GM11168 (cell line): ENCODE measurements around the gene GLTP.

Experiments used
- in situ Hi-C: fragments of 300-500 bp; cut with MboI; formaldehyde crosslinking; loops from one replicate; pipeline ENCODE4 v1.12.0; 2022; ENCODE audit warnings: low sequenced_read_pairs; ENCODE audit not compliant: unreplicated experiment

Gene GLTP

GRCh38 chr12:109847142-109847735, 33.1 kb downstream of the GLTP start:
- in situ Hi-C loops = no loop called here

DNA sequence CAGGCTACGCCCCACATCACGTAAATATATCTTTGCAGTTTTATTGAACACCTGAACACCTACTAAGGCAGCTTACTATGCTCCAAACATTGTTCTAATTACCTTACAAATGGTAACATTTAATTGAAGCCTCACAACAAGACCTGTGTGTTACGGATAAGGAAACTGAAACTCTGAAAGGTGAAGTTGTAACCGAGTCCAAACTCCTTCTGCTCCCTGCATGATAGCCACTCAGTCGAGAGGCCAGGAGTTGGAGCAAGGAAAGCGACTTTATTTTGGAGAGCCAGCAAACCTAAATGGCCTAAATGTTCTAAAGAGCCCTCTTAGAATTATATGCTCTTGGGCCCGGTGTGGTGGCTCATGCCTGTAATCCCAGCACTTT, 34.5 kb downstream of the GLTP start:
- in situ Hi-C loops = no loop called here

DNA sequence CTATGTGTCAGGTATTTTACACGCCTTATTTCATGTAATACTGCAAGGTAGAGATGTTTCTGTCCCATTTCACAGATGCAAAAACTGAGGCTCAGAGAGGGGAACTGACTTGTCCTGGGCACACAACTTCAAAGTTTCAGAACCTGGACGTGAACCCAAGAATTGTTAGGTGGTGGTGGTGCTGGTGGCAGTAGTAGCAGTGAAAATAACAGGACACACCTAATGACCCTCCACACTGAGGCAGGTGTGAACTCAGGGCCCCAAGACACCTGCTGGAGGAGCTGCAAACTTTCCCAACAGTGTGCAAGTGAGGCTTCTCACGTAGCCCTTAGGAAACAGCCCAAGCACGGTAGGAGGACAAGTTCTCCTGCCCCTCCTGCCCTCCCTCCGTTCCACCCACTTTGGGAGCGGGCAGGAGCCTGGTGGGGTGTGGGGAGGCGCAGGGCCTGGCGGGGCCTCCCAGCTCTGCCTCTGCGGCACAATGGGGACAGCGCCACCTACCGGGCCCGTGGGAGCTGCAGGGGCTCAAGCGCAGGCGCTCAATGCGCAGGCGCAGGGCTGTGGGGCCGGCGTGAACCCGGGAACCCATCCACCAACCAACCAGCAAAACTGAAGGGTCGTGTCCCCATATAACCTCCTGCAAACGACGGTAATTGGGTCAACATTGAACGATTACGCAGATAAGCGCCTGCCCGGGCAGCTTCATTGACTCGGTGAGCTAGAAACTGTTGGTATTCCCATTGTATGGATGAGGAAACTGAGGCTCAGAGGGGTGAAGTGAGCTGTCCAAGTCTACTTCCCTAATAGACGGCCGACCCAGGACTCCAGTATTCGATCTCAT, 35.1 kb downstream of the GLTP start:
- in situ Hi-C loops = no loop called here

GRCh38 chr12:109844091-109844490, 36.2 kb downstream of the GLTP start:
- in situ Hi-C loops = no loop called here

GRCh38 chr12:109842021-109842420, 38.3 kb downstream of the GLTP start:
- in situ Hi-C loops = no loop called here

DNA sequence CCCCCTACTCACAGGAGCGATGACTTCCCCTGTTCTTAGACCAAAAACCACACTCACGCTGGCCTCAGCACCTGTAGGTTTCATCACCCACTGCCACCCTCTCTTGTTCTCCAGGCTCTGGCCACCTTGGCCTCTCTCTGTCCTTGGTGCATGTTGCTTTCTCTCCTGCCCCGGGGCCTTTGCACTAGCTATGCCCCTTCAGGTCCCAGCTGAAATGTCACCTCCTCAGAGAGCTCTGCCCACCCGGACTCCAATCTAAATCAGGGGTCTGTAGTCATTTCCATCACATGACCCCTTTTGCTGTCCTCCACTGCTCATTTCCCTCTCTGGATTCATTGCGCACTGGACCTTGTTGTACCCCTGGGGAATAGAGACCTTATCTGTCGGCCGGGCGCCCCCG, 39.0 kb downstream of the GLTP start:
- in situ Hi-C loops = no loop called here

- in situ Hi-C loops = no loop called here
Observed at GRCh38 chr12:109840305-109841074, 39.9 kb downstream of the GLTP start.

- in situ Hi-C loops = no loop called here
Observed at GRCh38 chr12:109839444-109839843, 40.9 kb downstream of the GLTP start.

GRCh38 chr12:109836916-109837315, 43.4 kb downstream of the GLTP start:
- in situ Hi-C loops = no loop called here

DNA sequence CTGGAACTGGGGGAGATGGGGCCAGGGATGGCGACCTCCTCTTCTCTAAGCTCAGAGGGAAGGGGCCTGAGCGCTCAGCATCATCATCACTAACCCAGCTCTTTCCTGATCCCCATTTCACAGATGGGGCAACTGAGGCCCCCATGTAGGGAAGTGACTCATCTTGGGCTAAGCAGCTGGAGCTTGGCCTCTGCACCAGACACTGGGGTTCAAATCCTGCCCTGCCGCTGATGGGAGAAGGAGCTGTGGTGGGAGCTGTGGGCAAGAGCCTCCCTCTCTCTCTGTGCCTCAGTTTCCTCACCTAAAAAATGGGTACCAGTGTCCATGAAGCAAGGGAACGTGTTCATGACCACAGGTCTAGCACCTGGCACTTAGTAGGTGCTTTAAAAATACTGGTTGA, 44.5 kb downstream of the GLTP start:
- in situ Hi-C loops = no loop called here

GRCh38 chr12:109833307-109834189, 46.8 kb downstream of the GLTP start, which contains the start of gene TRPV4:
TRPV4 (minus strand) TSS chr12:109833398; CDS start chr12:109814796, 18,602 bp downstream.
- in situ Hi-C loops = no loop called here

DNA sequence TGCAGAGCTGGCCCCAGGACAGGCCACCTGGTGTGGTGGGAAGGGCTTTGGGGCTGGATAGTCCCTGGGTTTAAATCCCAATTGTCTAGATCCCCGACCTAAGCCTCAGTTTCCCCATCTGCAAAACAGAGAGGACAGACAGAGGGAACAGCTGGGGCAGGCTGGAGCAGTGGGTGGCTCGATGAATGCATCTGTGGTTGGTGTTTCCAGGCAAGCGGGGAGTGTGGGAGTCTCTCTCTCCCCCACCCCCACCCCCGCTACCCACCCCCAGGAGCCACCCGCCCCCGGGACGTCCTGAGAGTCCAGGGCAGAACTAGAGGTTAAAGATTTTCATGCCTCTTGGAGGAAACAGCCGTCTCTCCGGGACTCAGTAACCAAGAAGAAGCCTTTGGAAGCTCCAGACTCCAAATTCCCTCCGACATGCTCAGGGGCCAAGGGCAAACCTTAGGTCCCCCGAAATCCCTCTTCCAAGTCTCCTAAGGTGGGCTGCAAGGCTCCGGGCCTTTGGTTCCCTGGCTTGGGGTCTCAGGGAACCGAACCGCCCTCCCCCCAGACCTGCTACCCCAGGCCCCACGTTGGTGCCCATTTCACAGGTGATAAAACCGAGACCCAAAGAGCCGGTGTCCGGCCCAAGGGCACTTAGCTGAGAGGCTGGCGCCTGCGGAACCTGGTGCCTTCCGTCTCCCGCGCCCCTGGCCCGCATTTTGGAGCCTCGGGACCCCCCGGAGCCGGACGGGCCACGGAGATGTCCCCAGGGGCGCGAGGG, 47.6 kb downstream of the GLTP start:
- in situ Hi-C loops = no loop called here

GRCh38 chr12:109831929-109832328, 48.4 kb downstream of the GLTP start:
- in situ Hi-C loops = no loop called here

- in situ Hi-C loops = no loop called here
Observed at GRCh38 chr12:109831365-109831764, 49.0 kb downstream of the GLTP start.

GRCh38 chr12:109830718-109831117, 49.6 kb downstream of the GLTP start:
- in situ Hi-C loops = no loop called here

GRCh38 chr12:109830267-109830666, 50.1 kb downstream of the GLTP start:
- in situ Hi-C loops = no loop called here

- in situ Hi-C loops = no loop called here
Observed at GRCh38 chr12:109829667-109830066, 50.7 kb downstream of the GLTP start.

DNA sequence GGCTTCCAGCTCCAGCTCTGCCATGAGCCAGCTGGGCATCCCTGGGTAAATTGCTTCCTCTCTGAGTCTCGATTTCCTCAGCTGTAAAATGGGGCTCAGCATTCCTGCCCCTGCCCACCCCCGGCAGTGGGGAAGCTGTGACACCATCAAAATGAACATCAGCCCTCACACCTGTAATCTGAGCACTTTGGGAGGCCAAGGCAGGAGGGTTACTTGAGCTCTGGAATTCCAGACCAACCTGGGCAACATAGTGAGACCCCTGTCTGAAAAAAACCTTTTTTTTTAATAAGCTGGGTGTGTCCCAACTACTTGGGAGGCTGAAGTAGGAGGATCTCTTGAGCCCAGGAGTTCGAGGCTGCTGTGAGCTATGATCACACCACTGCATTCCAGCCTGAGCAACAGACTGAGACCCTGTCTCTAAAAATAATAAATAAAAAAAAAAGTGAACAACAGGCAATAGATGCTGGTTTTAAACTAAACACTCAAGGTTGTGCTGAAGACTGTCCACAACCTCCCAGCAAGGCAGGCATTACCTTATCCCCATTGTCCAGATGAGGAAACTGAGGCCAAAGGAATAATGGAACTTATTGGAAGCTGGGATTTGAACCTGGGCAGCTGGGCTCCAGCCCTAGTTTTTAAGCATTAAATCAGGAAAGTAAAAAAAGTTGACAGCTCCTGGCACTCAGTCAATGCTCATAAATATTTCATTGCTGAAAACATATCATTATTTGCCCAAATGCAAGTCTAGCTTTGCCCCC, 51.4 kb downstream of the GLTP start:
- in situ Hi-C loops = no loop called here
